ENCODE measurements around the gene SPIRE2. TPM values are rescaled to one million over a fixed set of nuclear protein-coding genes. Genes with fewer than 3 reads are reported as not detected.
"Not testable (repeated sequence)": the region's sequence is repeated elsewhere in the genome, so short reads cannot be mapped to it uniquely, and the experiment has no call there.

The SPIRE2 gene
- total and polyA plus RNA-seq, 2 of the 4 experiments (the other 2 are of a cell fraction), result 0.72 to 1.9 TPM

GRCh38 chr16:89836484-89836883, 8.2 kb downstream of the SPIRE2 start:
- H4K20me1 ChIP-seq (ENCODE audit: insufficient read depth, low read length); H3K27ac ChIP-seq (ENCODE audit: insufficient read depth, low read length); H3K23ac ChIP-seq (ENCODE audit: low read depth, low read length); H4K5ac ChIP-seq (ENCODE audit: low read depth, low read length); DNase-seq; H3K4me2 ChIP-seq (ENCODE audit: low read depth, low read length); H3K27me3 ChIP-seq (ENCODE audit: control insufficient read depth, insufficient read depth, low read length); H2BK5ac ChIP-seq (ENCODE audit: low read depth, low read length, poor library complexity, severe bottlenecking); ATAC-seq (ENCODE audit: low read depth); H4K8ac ChIP-seq (ENCODE audit: low read depth in 2 of 2, low read length in 2 of 2); BruUV-seq (replicated peaks); H3K4me1 ChIP-seq (ENCODE audit: control insufficient read depth, insufficient read depth, low read length); H3K14ac ChIP-seq (replicated peaks; ENCODE audit: low read depth, low read length); H3K4me3 ChIP-seq (ENCODE audit: insufficient read depth, low read depth, low read length); H3K9me3 ChIP-seq (ENCODE audit: control insufficient read depth, insufficient read depth, low read length); H4K91ac ChIP-seq (ENCODE audit: insufficient read depth, low read depth, low read length); CTCF ChIA-PET; H3K18ac ChIP-seq (ENCODE audit: low read depth, low read length); H2AK9ac ChIP-seq (replicated peaks; ENCODE audit: low read depth, low read length, poor library complexity); H2AFZ ChIP-seq (replicated peaks; ENCODE audit: low read length, poor library complexity); H3K36me3 ChIP-seq (ENCODE audit: control insufficient read depth, insufficient read depth, low read length); H2AK5ac ChIP-seq (ENCODE audit: low read depth, low read length); H3K4ac ChIP-seq (ENCODE audit: low read depth, low read length); POLR2A ChIA-PET (ENCODE audit: unreplicated experiment); H3K56ac ChIP-seq (ENCODE audit: extremely low read depth, insufficient read depth, low read length); H2BK15ac ChIP-seq (ENCODE audit: low read depth, low read length); H2BK120ac ChIP-seq (ENCODE audit: low read depth, low read length); in situ Hi-C loops (cut with MboI; ENCODE audit: low sequenced_read_pairs); H3K79me1 ChIP-seq (ENCODE audit: low read depth in 1 of 2, low read length in 2 of 2); H2BK20ac ChIP-seq (ENCODE audit: low read depth, low read length); dilution Hi-C loops (cut with HindIII; ENCODE audit: low sequenced_read_pairs, unreplicated experiment); intact Hi-C loops (cut with micrococcal nuclease); H3K9ac ChIP-seq (ENCODE audit: low read depth, low read length); H3K9me1 ChIP-seq (ENCODE audit: insufficient read depth, low read length): not testable (repeated sequence)
- WGBS, 2 experiments (ENCODE audit: extremely low coverage in 2 of 2, insufficient read length in 1 of 2), result 63% methylated on average over 2 of the region's 15 CpGs; no CpG with 5 or more reads in 1 of the 2 experiments

Measured in IMR-90 (cell line).